ENCODE results near the gene ZDHHC13.

GRCh38 chr11:19199048-19199447 lies 82.1 kb downstream of the ZDHHC13 start:
- no peak for TF ChIP-seq POLR2A (IDR thresholded peaks at IDR 0.05; ENCODE audit: low read length)
- no peak for TF ChIP-seq CTCF (IDR thresholded peaks at IDR 0.05)
- TF ChIP-seq GATA3 (IDR thresholded peaks at IDR 0.05; ENCODE audit: borderline replicate concordance) = no peak
- no peak for TF ChIP-seq REST (IDR thresholded peaks at IDR 0.05)
